Measurements from ENCODE around the gene EPB41L4B. TPM values are rescaled to one million over a fixed set of nuclear protein-coding genes. Genes with fewer than 3 reads are reported as not detected.

The EPB41L4B gene
- polyA plus RNA-seq, 6 donors from 2014 or later = not detected

DNA sequence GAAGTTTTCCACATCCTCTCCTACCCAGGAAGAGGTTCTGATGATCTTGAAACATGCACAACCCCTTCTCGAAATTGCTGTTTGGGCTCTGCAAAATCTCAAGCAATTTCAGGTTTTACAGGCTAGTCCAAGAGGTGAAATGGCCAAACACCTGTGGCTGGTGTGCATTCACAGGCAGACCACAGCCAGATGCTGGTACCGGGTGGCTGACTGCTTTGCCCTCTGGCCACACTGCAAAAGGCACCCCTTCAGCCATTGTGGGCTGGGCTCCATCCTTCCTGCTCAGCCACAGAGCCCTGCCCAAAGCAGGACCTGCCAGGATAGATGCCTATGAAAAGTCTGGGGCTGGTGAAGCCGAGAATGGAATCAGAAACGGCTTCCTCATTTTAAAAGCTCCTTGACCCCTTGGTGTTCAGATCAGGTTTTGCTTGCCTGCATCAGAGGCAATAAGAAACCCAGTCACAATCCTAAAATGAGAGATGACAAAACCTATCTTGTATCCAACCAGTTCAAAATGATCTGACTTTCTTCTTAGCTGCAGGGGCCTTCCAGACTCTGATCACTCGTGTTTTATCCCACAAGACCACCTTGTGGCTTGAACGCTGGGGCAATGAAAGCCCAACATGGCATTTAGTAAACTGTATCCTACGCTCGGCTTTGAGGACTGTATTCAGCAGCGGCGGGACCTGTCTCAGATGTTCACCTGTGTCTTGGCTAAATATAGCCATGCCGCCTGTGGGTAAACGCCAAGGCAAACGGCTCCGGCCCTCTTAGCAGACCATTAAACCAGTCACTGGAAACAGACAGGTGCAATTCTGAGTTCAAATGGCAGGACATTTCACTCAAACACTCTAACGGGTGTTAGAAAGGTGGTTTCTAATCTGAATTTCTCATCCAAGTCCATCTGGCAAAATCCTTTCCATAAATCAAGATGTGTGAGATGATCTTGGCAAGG, 49.6 kb downstream of the EPB41L4B start:
- no peak overlapping the region for H3K4me3 Mint-ChIP-seq
- ATAC-seq (ENCODE audit: low read depth in 2 of 2) = no peak
- no peak for DNase-seq
- peaks cover 12 to 25% (median 16%) of the 10 kb centered on the region in 3 donors for H3K27me3 Mint-ChIP-seq
- H3K4me1 Mint-ChIP-seq = no peaks in the 10 kb centered on the region
- peaks cover 0 to 11% (median 3%) of the 10 kb centered on the region in 7 donors for H3K9me3 Mint-ChIP-seq
- H3K27ac Mint-ChIP-seq = no peak overlapping the region
- H3K36me3 Mint-ChIP-seq = no peaks in the 10 kb centered on the region

- H3K9me3 Mint-ChIP-seq = peaks cover 0 to 11% (median 3%) of the 10 kb centered on the region in 7 donors
- no peaks in the 10 kb centered on the region for H3K36me3 Mint-ChIP-seq
- H3K4me3 Mint-ChIP-seq = no peak overlapping the region
- H3K27ac Mint-ChIP-seq = no peak overlapping the region
- no peak for DNase-seq
- ATAC-seq (ENCODE audit: low read depth in 2 of 2) = no peak
- H3K27me3 Mint-ChIP-seq = peaks cover 9 to 16% (median 13%) of the 10 kb centered on the region in 3 donors
- no peaks in the 10 kb centered on the region for H3K4me1 Mint-ChIP-seq
Measured at GRCh38 chr9:109270441-109270840, 50.4 kb downstream of the EPB41L4B start.

- H3K27ac Mint-ChIP-seq = no peak overlapping the region
- H3K9me3 Mint-ChIP-seq = peaks cover 0 to 11% (median 3%) of the 10 kb centered on the region in 7 donors
- no peak for DNase-seq
- no peaks in the 10 kb centered on the region for H3K4me1 Mint-ChIP-seq
- ATAC-seq (ENCODE audit: low read depth in 2 of 2) = no peak
- no peaks in the 10 kb centered on the region for H3K36me3 Mint-ChIP-seq
- no peak overlapping the region for H3K4me3 Mint-ChIP-seq
- peaks cover 7 to 12% (median 12%) of the 10 kb centered on the region in 3 donors for H3K27me3 Mint-ChIP-seq
Measured at GRCh38 chr9:109269839-109270238, 51.0 kb downstream of the EPB41L4B start.

DNA sequence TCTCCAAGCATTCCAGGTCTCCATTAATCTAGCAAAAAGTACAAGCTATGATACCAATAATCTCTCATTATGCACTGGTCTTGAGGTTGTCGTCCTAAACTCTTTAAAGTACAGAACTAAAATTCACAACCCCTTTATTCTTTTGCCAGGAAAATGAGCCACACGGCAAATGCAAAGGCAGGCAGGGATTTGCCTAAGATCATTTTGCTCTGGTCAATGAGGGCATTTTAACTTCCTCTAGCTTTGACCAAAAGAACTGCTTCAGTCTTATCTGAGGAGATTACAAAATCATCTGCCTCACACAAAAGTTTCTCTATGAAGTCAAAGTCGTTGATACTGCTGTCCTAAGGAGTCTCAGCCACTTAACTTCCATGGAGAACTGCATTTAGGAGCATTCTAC, 51.8 kb downstream of the EPB41L4B start:
- Mint-ChIP-seq H3K36me3 (no peaks in the 10 kb centered on the region), H3K27me3 (peaks cover 0 to 7% (median 5%) of the 10 kb centered on the region in 3 donors), H3K4me3 (no peak overlapping the region), H3K4me1 (no peaks in the 10 kb centered on the region), H3K27ac (no peak overlapping the region), H3K9me3 (peaks cover 0 to 11% (median 3%) of the 10 kb centered on the region in 7 donors)
- ATAC-seq (ENCODE audit: low read depth in 2 of 2) (no peak), DNase-seq (no peak)

DNA sequence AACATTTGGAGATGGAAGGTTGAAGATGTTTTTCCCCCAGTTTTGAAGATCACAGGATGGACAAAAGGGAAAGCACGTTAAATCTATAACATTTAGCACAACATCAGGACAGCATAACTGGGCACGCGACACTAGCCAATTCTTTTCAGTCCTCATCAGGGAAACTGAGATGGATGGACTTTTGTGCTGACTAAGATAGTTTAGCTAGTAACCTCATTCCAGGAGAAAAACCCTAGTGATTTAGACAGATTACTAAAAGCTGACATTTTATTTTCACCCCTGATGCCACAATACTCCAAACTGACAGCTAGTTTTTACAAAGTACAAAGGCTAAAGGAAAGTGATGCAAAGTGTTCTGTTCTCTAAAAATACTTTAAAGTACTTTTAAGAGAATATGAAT, 53.3 kb downstream of the EPB41L4B start:
- no peak for DNase-seq
- Mint-ChIP-seq H3K27ac (no peak overlapping the region), H3K36me3 (no peaks in the 10 kb centered on the region), H3K9me3 (peaks cover 0 to 11% (median 3%) of the 10 kb centered on the region in 7 donors), H3K4me1 (no peaks in the 10 kb centered on the region), H3K4me3 (no peak overlapping the region), H3K27me3 (peaks cover 0 to 13% (median 2%) of the 10 kb centered on the region in 3 donors)
- ATAC-seq (ENCODE audit: low read depth in 2 of 2) = no peak

GRCh38 chr9:109264877-109265587, 55.8 kb downstream of the EPB41L4B start:
- H3K4me3 Mint-ChIP-seq = no peak overlapping the region
- no peaks in the 10 kb centered on the region for H3K4me1 Mint-ChIP-seq
- ATAC-seq (ENCODE audit: low read depth in 2 of 2) = no peak
- no peaks in the 10 kb centered on the region for H3K36me3 Mint-ChIP-seq
- H3K27me3 Mint-ChIP-seq = peaks cover 0 to 20% (median 0%) of the 10 kb centered on the region in 3 donors
- peaks cover 0 to 11% (median 3%) of the 10 kb centered on the region in 7 donors for H3K9me3 Mint-ChIP-seq
- H3K27ac Mint-ChIP-seq = no peak overlapping the region
- no peak for DNase-seq

DNA sequence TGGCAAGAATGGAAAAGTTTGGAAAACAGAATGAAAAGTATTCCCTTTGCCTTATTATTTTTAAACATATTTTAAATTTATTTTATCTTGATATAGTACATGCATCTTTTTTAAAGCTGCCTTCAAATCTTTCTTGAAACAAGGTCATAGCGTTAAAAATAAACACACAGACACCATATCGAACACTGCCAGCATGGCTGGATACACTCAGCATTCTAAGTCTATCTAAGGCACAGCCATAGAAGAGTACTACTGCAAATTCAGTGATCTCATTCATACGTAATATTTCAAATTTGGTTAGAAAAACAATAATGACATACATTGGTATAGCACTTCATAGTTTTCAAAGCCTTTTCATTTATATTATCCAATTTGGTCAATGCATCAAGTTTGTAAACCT, 57.5 kb downstream of the EPB41L4B start:
- peaks cover 0 to 20% (median 2%) of the 10 kb centered on the region in 3 donors for H3K27me3 Mint-ChIP-seq
- DNase-seq (no peak), ATAC-seq (ENCODE audit: low read depth in 2 of 2) (no peak)
- no peaks in the 10 kb centered on the region for H3K4me1 Mint-ChIP-seq
- H3K36me3 Mint-ChIP-seq = no peaks in the 10 kb centered on the region
- H3K9me3 Mint-ChIP-seq = peaks cover 0 to 9% (median 3%) of the 10 kb centered on the region in 7 donors
- no peak overlapping the region for H3K27ac Mint-ChIP-seq
- H3K4me3 Mint-ChIP-seq = no peak overlapping the region

DNA sequence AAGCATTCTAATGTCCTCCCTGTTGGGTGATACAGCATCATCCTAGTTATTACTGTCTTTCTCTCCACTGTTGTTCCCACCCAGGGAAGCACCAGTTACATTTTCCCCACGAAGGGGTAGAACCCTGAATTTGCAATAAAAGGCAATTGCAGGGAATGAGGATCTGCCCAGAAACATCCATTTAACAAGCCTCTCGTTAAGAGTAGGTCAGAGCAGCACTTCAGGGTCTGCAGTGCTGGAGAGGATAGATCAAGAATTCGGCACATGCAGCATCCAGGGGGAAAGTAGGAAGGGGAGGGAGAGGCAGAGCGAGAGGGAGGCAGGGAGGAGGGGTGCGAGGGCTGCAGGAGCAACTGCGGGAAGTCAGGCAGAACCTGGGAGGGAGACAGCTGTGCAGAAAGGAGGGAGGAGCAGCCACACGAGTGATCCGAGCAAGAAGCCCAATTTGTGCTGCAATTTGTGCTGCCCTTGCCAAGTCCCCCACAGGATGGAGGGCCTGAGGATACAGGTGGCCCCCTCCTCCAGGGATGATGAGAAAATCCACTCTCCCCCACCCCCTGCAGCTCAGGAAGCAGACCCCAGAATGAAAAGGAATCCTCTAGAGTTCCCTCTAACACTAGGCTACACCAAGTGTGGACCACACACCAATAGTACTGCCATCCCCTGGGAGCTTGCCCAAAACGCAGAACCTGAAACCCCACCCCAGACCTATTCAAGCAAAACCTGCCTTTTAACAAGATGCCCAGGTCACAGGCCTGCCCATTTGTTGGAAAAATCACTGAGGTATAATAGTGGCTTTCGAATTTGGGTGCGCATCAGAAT, 62.2 kb downstream of the EPB41L4B start:
- Mint-ChIP-seq H3K27me3 (peaks cover 6 to 15% (median 10%) of the 10 kb centered on the region in 3 donors), H3K4me3 (no peak overlapping the region), H3K9me3 (peaks cover 0 to 1% (median 0%) of the 10 kb centered on the region in 7 donors), H3K36me3 (no peaks in the 10 kb centered on the region), H3K4me1 (no peaks in the 10 kb centered on the region), H3K27ac (no peak overlapping the region)
- ATAC-seq (ENCODE audit: low read depth in 2 of 2) (no peak), DNase-seq (no peak)

DNA sequence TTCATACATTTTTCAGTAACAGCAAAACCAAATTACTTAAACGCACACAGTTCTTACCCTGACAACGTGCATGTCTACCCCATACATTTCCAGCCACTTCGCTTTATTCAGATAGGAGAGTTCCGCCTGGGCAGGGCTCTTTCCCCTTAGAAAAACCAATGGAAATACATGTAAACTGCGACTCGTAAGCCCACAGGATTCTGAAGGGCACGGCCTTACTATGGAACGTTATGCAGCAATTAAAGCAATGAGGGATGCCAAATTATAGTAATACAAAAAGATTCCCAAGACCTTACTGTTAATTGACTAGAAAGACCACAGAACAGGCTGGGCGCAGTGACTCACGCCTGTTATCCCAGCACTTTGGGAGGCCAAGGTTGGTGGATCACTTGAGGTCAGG, 64.5 kb downstream of the EPB41L4B start:
- DNase-seq (no peak), ATAC-seq (ENCODE audit: low read depth in 2 of 2) (no peak)
- Mint-ChIP-seq H3K9me3 (peaks cover 0 to 1% (median 0%) of the 10 kb centered on the region in 7 donors), H3K4me1 (no peaks in the 10 kb centered on the region), H3K4me3 (no peak overlapping the region), H3K27ac (no peak overlapping the region), H3K27me3 (peaks cover 6 to 18% (median 8%) of the 10 kb centered on the region in 3 donors), H3K36me3 (no peaks in the 10 kb centered on the region)

DNA sequence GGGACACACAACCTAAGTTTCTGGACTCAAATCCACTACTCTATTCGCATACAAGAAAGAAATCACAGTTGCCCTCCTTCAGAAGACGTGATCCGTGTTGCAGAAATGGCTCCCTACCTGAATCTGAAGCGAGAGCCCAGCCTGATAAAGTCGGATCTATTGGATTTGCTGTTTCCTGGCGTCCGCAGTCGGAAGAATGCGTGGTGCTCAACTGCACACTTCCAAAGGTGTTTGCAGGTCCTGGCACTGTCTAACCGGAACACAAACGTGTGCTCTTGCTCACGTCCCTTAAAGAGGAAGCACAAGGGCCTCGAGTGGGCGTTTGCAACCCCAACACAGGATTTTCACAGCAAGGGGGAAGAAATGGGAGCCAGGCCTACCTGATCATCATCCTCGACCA, 65.5 kb downstream of the EPB41L4B start:
- H3K4me1 Mint-ChIP-seq = no peaks in the 10 kb centered on the region

DNA sequence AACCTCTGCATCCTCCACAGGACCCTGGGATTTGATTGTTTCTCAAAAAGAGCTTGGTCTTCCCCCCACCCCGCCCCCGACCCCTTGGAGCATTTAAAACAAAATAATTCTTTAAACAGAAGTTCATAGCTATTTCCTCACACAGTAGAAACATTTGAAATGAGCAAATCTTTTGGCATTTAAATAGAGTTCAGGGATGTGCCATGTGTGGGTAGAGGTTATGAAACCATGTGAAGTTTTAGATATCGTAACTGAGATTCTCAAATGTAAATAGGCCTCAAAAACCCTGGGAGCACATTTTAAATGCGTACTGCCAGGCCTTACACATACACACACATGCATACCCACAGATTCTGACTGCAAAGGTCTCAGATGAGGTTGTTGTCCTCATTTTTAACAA, 66.5 kb downstream of the EPB41L4B start:
- Mint-ChIP-seq H3K4me1 (no peaks in the 10 kb centered on the region), H3K9me3 (no peaks in the 10 kb centered on the region), H3K27ac (no peak overlapping the region), H3K36me3 (no peaks in the 10 kb centered on the region), H3K4me3 (no peak overlapping the region), H3K27me3 (peaks cover 6 to 24% (median 8%) of the 10 kb centered on the region in 3 donors)
- no peak for DNase-seq
- ATAC-seq (ENCODE audit: low read depth in 2 of 2) = no peak

More for the DNA sequence above, 65.5 kb downstream of the EPB41L4B start:
- H3K27me3 Mint-ChIP-seq = peaks cover 6 to 18% (median 8%) of the 10 kb centered on the region in 3 donors
- H3K9me3 Mint-ChIP-seq = peaks cover 0 to 1% (median 0%) of the 10 kb centered on the region in 7 donors
- ATAC-seq (ENCODE audit: low read depth in 2 of 2) = no peak
- H3K36me3 Mint-ChIP-seq = no peaks in the 10 kb centered on the region
- no peak overlapping the region for H3K27ac Mint-ChIP-seq
- H3K4me3 Mint-ChIP-seq = no peak overlapping the region
- DNase-seq = no peak

- Mint-ChIP-seq H3K9me3 (no peaks in the 10 kb centered on the region), H3K4me1 (no peaks in the 10 kb centered on the region), H3K4me3 (no peak overlapping the region), H3K36me3 (no peaks in the 10 kb centered on the region), H3K27ac (no peak overlapping the region), H3K27me3 (peaks cover 6 to 24% (median 8%) of the 10 kb centered on the region in 3 donors)
- DNase-seq = no peak
- no peak for ATAC-seq (ENCODE audit: low read depth in 2 of 2)
Measured at GRCh38 chr9:109253637-109254284, 67.1 kb downstream of the EPB41L4B start.

All from naive B cell (primary cell).